K562 (cell line): ENCODE data around the gene E2F1. TPM values are rescaled to one million over a fixed set of nuclear protein-coding genes. Genes with fewer than 3 reads are reported as not detected.

Experiments used
- ATAC-seq: fragments of 200-7000 bp; cut with Tn5 transposase; 3 replicates; pipeline ENCODE4 v1.9.1; 2020; ENCODE audit warnings: moderate library complexity
- BruUV-seq: library from RNA; stranded (reverse); fragments of 400-500 nt; replicated peaks from 2 replicates; lab custom pipeline; 2021; lab: Mats Ljungman, UMichigan
- CTCF ChIA-PET: fragments of 300-600 bp; formaldehyde crosslinking; extraction: SDS; loops from one replicate; lab custom pipeline; 2021; ENCODE audit warnings: low intra/inter-chr PET ratio; lab: Yijun Ruan, JAX
- POLR2A ChIA-PET: fragments of 300-600, 350-650 bp; sonication (Branson Sonifier 250); formaldehyde crosslinking; extraction: SDS; loops from one replicate; lab custom pipeline; 2021; ENCODE audit warnings: antibody characterized with exemption, inconsistent platforms; lab: Yijun Ruan, JAX
- DNase-seq, 4 experiments: peaks; one replicate each; pipeline versions ENCODE4 v3.0.0 to v3.0.0-alpha.2; 2011 to 2018; ENCODE audit warnings: low spot score in 3 of 4, mixed read lengths in 3 of 4; ENCODE audit errors: extremely low read depth in 1 of 4
- FAIRE-seq: peaks from 2 replicates; lab custom pipeline; 2011; peaks lifted over from hg19 to GRCh38; lab: Jason Lieb, UNC
- H2AFZ ChIP-seq: 2 replicates; pipeline ENCODE4 v1.6.0; 2011; ENCODE audit warnings: low read depth, low read length, control low read depth, inconsistent platforms
- H3K27ac ChIP-seq: fragments of 200-600 bp; 3 replicates; pipeline ENCODE4 v1.8.0; 2011; ENCODE audit warnings: low read depth, mild to moderate bottlenecking, control low read depth, inconsistent platforms, low read length, moderate library complexity, mixed read lengths; ENCODE audit errors: extremely low read depth
- H3K27me3 ChIP-seq, 2 experiments: fragments of 300-600 bp in 1 of 2; 2 replicates in 1 of 2; 3 replicates in 1 of 2; pipeline versions ENCODE4 v1.6.0 to v1.8.0; 2011; ENCODE audit warnings: inconsistent platforms in 2 of 2, low read length in 2 of 2, mild to moderate bottlenecking in 1 of 2, mixed read lengths in 1 of 2, moderate library complexity in 1 of 2; ENCODE audit not compliant: control insufficient read depth in 2 of 2, insufficient read depth in 2 of 2
- H3K36me3 ChIP-seq: fragments of 300-600 bp; 3 replicates; pipeline ENCODE4 v1.8.0; 2011; ENCODE audit warnings: mild to moderate bottlenecking, low read length, inconsistent platforms; ENCODE audit not compliant: control insufficient read depth, insufficient read depth
- H3K4me1 ChIP-seq, 2 experiments: fragments of 200-600 bp in 1 of 2; replicated peaks in 1 of 2; 2 replicates in 1 of 2; 3 replicates in 1 of 2; pipeline versions ENCODE4 v1.5.1 to v1.8.0; 2011; ENCODE audit warnings: inconsistent platforms in 2 of 2, low read length in 2 of 2, mild to moderate bottlenecking in 1 of 2, mixed read lengths in 1 of 2, moderate library complexity in 1 of 2; ENCODE audit not compliant: control insufficient read depth in 2 of 2, insufficient read depth in 2 of 2
- H3K4me2 ChIP-seq: 2 replicates; pipeline ENCODE4 v1.6.1; 2011; ENCODE audit warnings: low read length, control low read depth, inconsistent platforms, mixed read lengths; ENCODE audit not compliant: insufficient read depth
- H3K4me3 ChIP-seq: fragments of 200-600 bp; sonication (generic), shearing (Covaris generic); 2 replicates; pipeline ENCODE4 v1.5.1; 2016; ENCODE audit warnings: control low read depth, inconsistent platforms
- H3K79me2 ChIP-seq: fragments of 200-600 bp; 3 replicates; pipeline ENCODE4 v1.8.0; 2011; ENCODE audit warnings: low read length, inconsistent platforms; ENCODE audit not compliant: control insufficient read depth, insufficient read depth
- H3K9ac ChIP-seq, 2 experiments: 2 replicates each; pipeline versions ENCODE4 v1.6.0 to v1.6.1; 2011; ENCODE audit warnings: low read depth in 2 of 2, low read length in 2 of 2, control low read depth in 1 of 2, inconsistent platforms in 1 of 2, mild to moderate bottlenecking in 1 of 2, mixed read lengths in 1 of 2; ENCODE audit not compliant: insufficient read depth in 1 of 2
- H3K9me1 ChIP-seq: one replicate; pipeline ENCODE4 v1.6.0; 2011; ENCODE audit warnings: inconsistent platforms, mild to moderate bottlenecking, low read length, moderate library complexity; ENCODE audit not compliant: control insufficient read depth, insufficient read depth
- H3K9me3 ChIP-seq: replicated peaks from 2 replicates; pipeline ENCODE4 v1.5.1; 2011; ENCODE audit warnings: low read depth, low read length, inconsistent platforms; ENCODE audit not compliant: control insufficient read depth, insufficient read depth
- H4K20me1 ChIP-seq: replicated peaks from 2 replicates; pipeline ENCODE4 v1.6.1; 2011; ENCODE audit warnings: low read length, inconsistent platforms, mixed read lengths; ENCODE audit not compliant: control insufficient read depth, insufficient read depth
- FUS ChIP-seq: fragments of 200-400 bp; formaldehyde crosslinking; optimal IDR thresholded peaks from 2 replicates; pipeline ENCODE3; 2017; ENCODE audit warnings: low read depth, low read length
- GTF2A2 ChIP-seq: IDR thresholded peaks from 2 replicates; pipeline ENCODE4 v1.6.1; 2016; ENCODE audit warnings: mild to moderate bottlenecking, missing genetic modification characterization, missing compliant biosample characterization
- MYBL2 ChIP-seq, 2 experiments: fragments of 450-650 bp in 1 of 2; sonication (generic) in 1 of 2; formaldehyde crosslinking in 1 of 2; IDR thresholded peaks; 2 replicates each; pipeline versions ENCODE4 v1.6.1 to v1.8.1; 2017 to 2022; ENCODE audit warnings: borderline replicate concordance in 1 of 2, inconsistent platforms in 1 of 2, low read depth in 1 of 2, mild to moderate bottlenecking in 1 of 2, missing genetic modification reagents in 1 of 2, moderate library complexity in 1 of 2
- SPI1 ChIP-seq: IDR thresholded peaks from 2 replicates; pipeline ENCODE4 v1.6.1; 2011; ENCODE audit warnings: low read depth, low read length, control low read depth, borderline replicate concordance
- UBTF ChIP-seq, 2 experiments: IDR thresholded peaks; 2 replicates each; pipeline ENCODE4 v1.6.1; 2012; ENCODE audit warnings: improper control_type of control experiment in 2 of 2, low read depth in 2 of 2, low read length in 2 of 2, borderline replicate concordance in 1 of 2
- WGBS: fragments of 100-300 bp; shearing (Covaris generic); methylation state at CpG from one replicate; pipeline ENCODE4 v1.1.6; 2016; ENCODE audit warnings: low coverage, mixed read lengths; ENCODE audit not compliant: insufficient coverage; ENCODE audit errors: missing lambda C conversion rate; 5-methylcytosine and 5-hydroxymethylcytosine counted together
- in situ Hi-C: fragments of 300-500 bp; cut with MboI; formaldehyde crosslinking; loops from 4 replicates; pipeline ENCODE4 v1.15.0; 2018; ENCODE audit warnings: inconsistent platforms, mixed read lengths
- intact Hi-C: fragments of 100-400 bp; cut with micrococcal nuclease; formaldehyde crosslinking; loops from 2 replicates; pipeline ENCODE4 v1.14.2; 2022
- polyA plus RNA-seq, 8 experiments: library from polyadenylated mRNA; depleted of rRNA in 4 of 8; stranded (reverse) in 5 of 8; unstranded in 3 of 8; fragments of >200 nt; fragmentation: Nextera tagmentation in 2 of 8; fragmentation: Illumina TruSeq in 1 of 8; extraction: Ambion mirVana in 2 of 8; extraction: Trizol in 1 of 8; gene quantifications; 2 replicates each; pipeline versions ENCODE4 v1.2.1 to v1.2.3, GENCODE V29; 2011 to 2014; ENCODE audit warnings: inconsistent platforms in 1 of 8, missing spikeins in 1 of 8
- total RNA-seq, 7 experiments: library from RNA; depleted of rRNA in 6 of 7; stranded (reverse); fragments of >200 nt in 6 of 7; fragmentation: Illumina TruSeq in 2 of 7; extraction: Trizol in 2 of 7; gene quantifications; 2 replicates each; pipeline versions ENCODE4 v1.2.1 to v1.2.3, GENCODE V29; 2011 to 2021; ENCODE audit warnings: low replicate concordance in 1 of 7

The E2F1 gene
- total and polyA plus RNA-seq, 9 of the 15 experiments (the other 6 are each of a cell fraction or from before 2014, with no cell fraction given) = 0.14 to 30.6 (median 13.1) TPM

GRCh38 chr20:33687370-33687915, 1.3 kb upstream of the E2F1 start:
- peak overlapping the region; percentile 53; the same call in 1 of the 2 replicates for H2AFZ ChIP-seq
- no peak for ATAC-seq
- peak; percentile 71 for TF ChIP-seq SPI1
- no peak for TF ChIP-seq UBTF (IDR thresholded peaks at IDR 0.05; ENCODE audit: borderline replicate concordance in 1 of 2, low read depth in 2 of 2, low read length in 2 of 2)
- TF ChIP-seq GTF2A2 (tag) = no peak
- TF ChIP-seq FUS = no peak
- TF ChIP-seq MYBL2 (IDR thresholded peaks at IDR 0.05; ENCODE audit: low read depth) = no peak
- TF ChIP-seq MYBL2 (CRISPR knock-in tag; IDR thresholded peaks at IDR 0.05; ENCODE audit: borderline replicate concordance) = no peak
- H4K20me1 ChIP-seq = peaks cover 14% of the 10 kb centered on the region; the same call in 1 of the 2 replicates
- CTCF ChIA-PET = no interaction called here
- peaks cover 7% of the 10 kb centered on the region; the same call in 1 of the 3 replicates for H3K36me3 ChIP-seq
- no peaks in the 10 kb centered on the region for H3K27me3 ChIP-seq
- intact Hi-C loops = loop anchor here (5.0 kb wide), 2 partner anchors 45 to 125 kb away; partner anchors contain the start of genes CHMP4B and ZNF341
- FAIRE-seq = no peak
- H3K4me2 ChIP-seq = no peak overlapping the region
- peaks cover 25% of the 10 kb centered on the region for H3K79me2 ChIP-seq
- peaks cover 40 to 59% of the 10 kb centered on the region in 2 experiments for H3K4me1 ChIP-seq
- no peak overlapping the region for H3K4me3 ChIP-seq
- 59% methylated on average over 8 of the region's 8 CpGs for WGBS
- no peaks in the 10 kb centered on the region for H3K9me1 ChIP-seq
- H3K9ac ChIP-seq = no peak overlapping the region; a peak in 1 of 4 replicates
- no peak for DNase-seq
- BruUV-seq = no TSS peak
- POLR2A ChIA-PET = interaction anchor here (0.9 to 1.0 kb wide), 2 partner anchors 9 to 18 kb away, joined by 4 read pairs; no protein-coding TSS in a partner anchor
- in situ Hi-C loops = no loop called here
- no peak overlapping the region for H3K27ac ChIP-seq
- no peaks in the 10 kb centered on the region for H3K9me3 ChIP-seq
